H9 (cell line): Measurements from ENCODE around the gene RAP1GAP. TPM values are rescaled to one million over a fixed set of nuclear protein-coding genes. Genes with fewer than 3 reads are reported as not detected.

Source experiments
- DNase-seq: peaks from one replicate; pipeline ENCODE4 v3.0.0-alpha.2; 2017
- H2AFZ ChIP-seq: one replicate; pipeline ENCODE4 v1.6.1; 2013; ENCODE audit warnings: mild to moderate bottlenecking, low read length, control low read depth, moderate library complexity
- H2AK5ac ChIP-seq: 2 replicates; pipeline ENCODE4 v1.6.1; 2013; ENCODE audit warnings: low read length, control low read depth, mixed read lengths; ENCODE audit not compliant: insufficient read length
- H2BK120ac ChIP-seq: one replicate; pipeline ENCODE4 v1.6.1; 2013; ENCODE audit warnings: low read depth, mild to moderate bottlenecking, low read length, control low read depth, inconsistent platforms; ENCODE audit not compliant: poor library complexity, severe bottlenecking
- H2BK12ac ChIP-seq: 2 replicates; pipeline ENCODE4 v1.6.1; 2013; ENCODE audit warnings: low read length, control low read depth, mixed read lengths, low read depth; ENCODE audit not compliant: insufficient read length
- H2BK15ac ChIP-seq: 2 replicates; pipeline ENCODE4 v1.6.1; 2013; ENCODE audit warnings: low read depth, low read length, control low read depth
- H2BK20ac ChIP-seq: one replicate; pipeline ENCODE4 v1.6.1; 2013; ENCODE audit warnings: low read depth, mild to moderate bottlenecking, low read length, control low read depth, inconsistent platforms; ENCODE audit not compliant: poor library complexity, severe bottlenecking
- H2BK5ac ChIP-seq: 2 replicates; pipeline ENCODE4 v1.6.1; 2013; ENCODE audit warnings: low read length, control low read depth, mixed read lengths; ENCODE audit not compliant: insufficient read length
- H3K14ac ChIP-seq: 2 replicates; pipeline ENCODE4 v1.6.1; 2013; ENCODE audit warnings: low read length, control low read depth; ENCODE audit not compliant: insufficient read depth
- H3K18ac ChIP-seq: 2 replicates; pipeline ENCODE4 v1.6.1; 2013; ENCODE audit warnings: low read depth, mild to moderate bottlenecking, mixed read lengths, low read length, control low read depth; ENCODE audit not compliant: insufficient read length
- H3K23ac ChIP-seq: 2 replicates; pipeline ENCODE4 v1.6.1; 2013; ENCODE audit warnings: low read length, control low read depth, mixed read lengths, low read depth; ENCODE audit not compliant: insufficient read length
- H3K23me2 ChIP-seq: 2 replicates; pipeline ENCODE4 v1.6.1; 2013; ENCODE audit warnings: low read depth, mild to moderate bottlenecking, mixed read lengths, low read length, control low read depth; ENCODE audit not compliant: insufficient read length, poor library complexity, severe bottlenecking
- H3K27ac ChIP-seq: 2 replicates; pipeline ENCODE4 v1.5.1; 2013; ENCODE audit warnings: low read length, control low read depth, mixed read lengths, low read depth; ENCODE audit not compliant: insufficient read length
- H3K27me3 ChIP-seq: 2 replicates; pipeline ENCODE4 v1.6.1; 2013; ENCODE audit warnings: low read length, control low read depth, inconsistent platforms; ENCODE audit not compliant: insufficient read depth
- H3K4ac ChIP-seq: 2 replicates; pipeline ENCODE4 v1.6.1; 2013; ENCODE audit warnings: low read depth, mild to moderate bottlenecking, control low read depth, inconsistent platforms, low read length, moderate library complexity
- H3K4me1 ChIP-seq: 2 replicates; pipeline ENCODE4 v1.6.1; 2013; ENCODE audit warnings: low read length, control low read depth, inconsistent platforms; ENCODE audit not compliant: insufficient read depth
- H3K4me2 ChIP-seq: 2 replicates; pipeline ENCODE4 v1.6.1; 2013; ENCODE audit warnings: low read length, control low read depth, mixed read lengths; ENCODE audit not compliant: insufficient read length, insufficient read depth
- H3K56ac ChIP-seq: 2 replicates; pipeline ENCODE4 v1.6.1; 2013; ENCODE audit warnings: low read depth, mild to moderate bottlenecking, mixed read lengths, low read length, control low read depth; ENCODE audit not compliant: insufficient read length
- H3K79me1 ChIP-seq: 2 replicates; pipeline ENCODE4 v1.6.1; 2013; ENCODE audit warnings: low read depth, mild to moderate bottlenecking, moderate library complexity, low read length, control low read depth, inconsistent platforms; ENCODE audit not compliant: insufficient read depth, poor library complexity, severe bottlenecking
- H3K79me2 ChIP-seq: 2 replicates; pipeline ENCODE4 v1.6.1; 2013; ENCODE audit warnings: low read length, control low read depth, inconsistent platforms; ENCODE audit not compliant: insufficient read depth
- H3K9ac ChIP-seq: 2 replicates; pipeline ENCODE4 v1.6.1; 2013; ENCODE audit warnings: low read length, control low read depth, mixed read lengths; ENCODE audit not compliant: insufficient read length; ENCODE audit errors: extremely low read depth
- H3K9me3 ChIP-seq: one replicate; pipeline ENCODE4 v1.6.1; 2013; ENCODE audit warnings: low read depth, low read length, inconsistent platforms; ENCODE audit not compliant: control insufficient read depth
- H3T11ph ChIP-seq: one replicate; pipeline ENCODE4 v1.6.1; 2013; ENCODE audit warnings: mild to moderate bottlenecking, low read length, control low read depth, inconsistent platforms
- H4K20me1 ChIP-seq: one replicate; pipeline ENCODE4 v1.6.1; 2013; ENCODE audit not compliant: control insufficient read depth, insufficient read length, insufficient read depth
- H4K5ac ChIP-seq: 2 replicates; pipeline ENCODE4 v1.6.1; 2013; ENCODE audit warnings: low read depth, mild to moderate bottlenecking, mixed read lengths, low read length, control low read depth; ENCODE audit not compliant: insufficient read length
- H4K8ac ChIP-seq: replicated peaks from 2 replicates; pipeline ENCODE4 v1.6.1; 2013; ENCODE audit warnings: low read length, control low read depth, mixed read lengths, low read depth; ENCODE audit not compliant: insufficient read length
- H4K91ac ChIP-seq: 2 replicates; pipeline ENCODE4 v1.6.1; 2013; ENCODE audit warnings: low read depth, mild to moderate bottlenecking, moderate library complexity, mixed read lengths, low read length, control low read depth; ENCODE audit not compliant: insufficient read length
- H3K27ac Mint-ChIP-seq, 3 experiments: 2 replicates in 2 of 3; 3 replicates in 1 of 3; pipeline ENCODE4 v1.8.0; 2020 to 2021; ENCODE audit warnings: mixed read lengths in 3 of 3, mild to moderate bottlenecking in 1 of 3, moderate library complexity in 1 of 3
- H3K27me3 Mint-ChIP-seq: 2 replicates; pipeline ENCODE4 v1.8.0; 2021; ENCODE audit warnings: low read depth, mild to moderate bottlenecking, moderate library complexity, mixed read lengths
- H3K36me3 Mint-ChIP-seq, 3 experiments: 2 replicates in 2 of 3; 3 replicates in 1 of 3; pipeline ENCODE4 v1.8.0; 2020 to 2021; ENCODE audit warnings: low read depth in 3 of 3, mixed read lengths in 3 of 3; ENCODE audit not compliant: insufficient read depth in 1 of 3
- H3K4me1 Mint-ChIP-seq, 2 experiments: 2 replicates each; pipeline ENCODE4 v1.8.0; 2020; ENCODE audit warnings: mixed read lengths in 2 of 2
- H3K4me3 Mint-ChIP-seq, 2 experiments: 2 replicates in 1 of 2; 3 replicates in 1 of 2; pipeline ENCODE4 v1.8.0; 2020 to 2021; ENCODE audit warnings: mild to moderate bottlenecking in 2 of 2, mixed read lengths in 2 of 2, moderate library complexity in 1 of 2
- H3K9me3 Mint-ChIP-seq, 2 experiments: 2 replicates in 1 of 2; 3 replicates in 1 of 2; pipeline ENCODE4 v1.8.0; 2020; ENCODE audit warnings: mild to moderate bottlenecking in 2 of 2, mixed read lengths in 2 of 2, moderate library complexity in 1 of 2
- whole genome bisulfite sequencing: extraction: QIAGEN DNeasy Blood & Tissue Kit; methylation state at CpG from one replicate; pipeline ENCODE4 v1.1.7; 2013; ENCODE audit warnings: missing lambda C conversion rate, low lambda C conversion rate, mixed read lengths; ENCODE audit not compliant: insufficient read length; ENCODE audit errors: extremely low coverage; 5-methylcytosine and 5-hydroxymethylcytosine counted together
- total RNA-seq: library from RNA; stranded (reverse); gene quantifications from 2 replicates; pipeline ENCODE4 v1.2.1, GENCODE V29; 2021
- TF ChIP-seq, protein P1 (sequence below): fragments of 200-600 bp; sonication (generic); conservative IDR thresholded peaks from 3 replicates; pipeline ENCODE4 v1.8.0; 2021; ENCODE audit warnings: antibody characterized with exemption, mild to moderate bottlenecking

The RAP1GAP gene
- total RNA-seq, 1 experiment from 2014 or later, result 7.9 TPM

GRCh38 chr1:21601278-21602048 lies 67.7 kb downstream of the RAP1GAP start:
- Histone ChIP-seq H4K91ac (no peak overlapping the region), H3K4me1 (no peaks in the 10 kb centered on the region), H2AFZ (no peak overlapping the region), H2AK5ac (no peak overlapping the region), H3K79me1 (no peaks in the 10 kb centered on the region), H3K9ac (no peak overlapping the region), H3K4ac (no peak overlapping the region), H3K18ac (no peak overlapping the region), H3K14ac (no peak overlapping the region), H3K23me2 (no peaks in the 10 kb centered on the region), H3K27me3 (no peaks in the 10 kb centered on the region), H2BK120ac (no peak overlapping the region), H3K23ac (no peak overlapping the region), H2BK20ac (no peak overlapping the region), H3K56ac (no peak overlapping the region), H2BK5ac (no peak overlapping the region), H4K5ac (no peak overlapping the region), H3K4me2 (no peak overlapping the region), H3K27ac (no peak overlapping the region), H4K20me1 (no peaks in the 10 kb centered on the region), H3T11ph (no peak overlapping the region), H2BK12ac (no peak overlapping the region), H2BK15ac (no peak overlapping the region), H3K79me2 (no peaks in the 10 kb centered on the region), H3K9me3 (no peaks in the 10 kb centered on the region), H4K8ac (no peak overlapping the region)
- TF ChIP-seq, protein P1, sequence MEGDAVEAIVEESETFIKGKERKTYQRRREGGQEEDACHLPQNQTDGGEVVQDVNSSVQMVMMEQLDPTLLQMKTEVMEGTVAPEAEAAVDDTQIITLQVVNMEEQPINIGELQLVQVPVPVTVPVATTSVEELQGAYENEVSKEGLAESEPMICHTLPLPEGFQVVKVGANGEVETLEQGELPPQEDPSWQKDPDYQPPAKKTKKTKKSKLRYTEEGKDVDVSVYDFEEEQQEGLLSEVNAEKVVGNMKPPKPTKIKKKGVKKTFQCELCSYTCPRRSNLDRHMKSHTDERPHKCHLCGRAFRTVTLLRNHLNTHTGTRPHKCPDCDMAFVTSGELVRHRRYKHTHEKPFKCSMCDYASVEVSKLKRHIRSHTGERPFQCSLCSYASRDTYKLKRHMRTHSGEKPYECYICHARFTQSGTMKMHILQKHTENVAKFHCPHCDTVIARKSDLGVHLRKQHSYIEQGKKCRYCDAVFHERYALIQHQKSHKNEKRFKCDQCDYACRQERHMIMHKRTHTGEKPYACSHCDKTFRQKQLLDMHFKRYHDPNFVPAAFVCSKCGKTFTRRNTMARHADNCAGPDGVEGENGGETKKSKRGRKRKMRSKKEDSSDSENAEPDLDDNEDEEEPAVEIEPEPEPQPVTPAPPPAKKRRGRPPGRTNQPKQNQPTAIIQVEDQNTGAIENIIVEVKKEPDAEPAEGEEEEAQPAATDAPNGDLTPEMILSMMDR, result no peak
- WGBS, result no CpG with 5 or more reads among the region's 30 CpGs
- Mint-ChIP-seq H3K9me3 (no peaks in the 10 kb centered on the region; a peak in 2 of 5 replicates), H3K36me3 (no peaks in the 10 kb centered on the region; a peak in 1 of 7 replicates), H3K4me1 (peaks cover 4 to 29% of the 10 kb centered on the region in 2 experiments; a peak in 3 of 4 replicates), H3K27me3 (no peaks in the 10 kb centered on the region; the same call in 1 of the 2 replicates), H3K4me3 (no peak overlapping the region), H3K27ac (no peak overlapping the region; a peak in 1 of 7 replicates)
- no peak for DNase-seq
